ENCODE data around the gene PKP4.

PKP4 gene

DNA sequence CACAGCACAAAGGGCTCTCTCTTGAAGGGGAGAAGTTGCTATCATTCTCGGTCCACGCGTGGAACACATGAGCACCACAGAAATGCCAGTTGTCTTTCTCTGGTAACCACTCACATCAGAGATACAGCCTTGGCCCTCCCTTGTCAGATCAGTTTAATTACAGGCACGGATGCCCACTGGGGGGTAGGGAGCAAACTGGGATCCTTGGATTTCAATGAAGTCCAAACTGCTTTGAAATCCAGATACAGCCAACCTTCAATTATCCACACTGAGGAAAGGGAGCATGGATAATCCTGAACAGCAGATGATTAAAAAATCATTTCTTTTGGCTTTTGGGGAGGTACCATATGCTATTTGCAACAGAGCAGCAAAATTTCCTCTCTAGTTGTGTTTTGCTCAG, 274.6 kb downstream of the PKP4 start:
- TF ChIP-seq, protein P1, sequence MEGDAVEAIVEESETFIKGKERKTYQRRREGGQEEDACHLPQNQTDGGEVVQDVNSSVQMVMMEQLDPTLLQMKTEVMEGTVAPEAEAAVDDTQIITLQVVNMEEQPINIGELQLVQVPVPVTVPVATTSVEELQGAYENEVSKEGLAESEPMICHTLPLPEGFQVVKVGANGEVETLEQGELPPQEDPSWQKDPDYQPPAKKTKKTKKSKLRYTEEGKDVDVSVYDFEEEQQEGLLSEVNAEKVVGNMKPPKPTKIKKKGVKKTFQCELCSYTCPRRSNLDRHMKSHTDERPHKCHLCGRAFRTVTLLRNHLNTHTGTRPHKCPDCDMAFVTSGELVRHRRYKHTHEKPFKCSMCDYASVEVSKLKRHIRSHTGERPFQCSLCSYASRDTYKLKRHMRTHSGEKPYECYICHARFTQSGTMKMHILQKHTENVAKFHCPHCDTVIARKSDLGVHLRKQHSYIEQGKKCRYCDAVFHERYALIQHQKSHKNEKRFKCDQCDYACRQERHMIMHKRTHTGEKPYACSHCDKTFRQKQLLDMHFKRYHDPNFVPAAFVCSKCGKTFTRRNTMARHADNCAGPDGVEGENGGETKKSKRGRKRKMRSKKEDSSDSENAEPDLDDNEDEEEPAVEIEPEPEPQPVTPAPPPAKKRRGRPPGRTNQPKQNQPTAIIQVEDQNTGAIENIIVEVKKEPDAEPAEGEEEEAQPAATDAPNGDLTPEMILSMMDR (IDR thresholded peaks at IDR 0.05; ENCODE audit: low read depth, low read length) = no peak
- H3K27me3 ChIP-seq (ENCODE audit: insufficient read depth, low read depth, severe bottlenecking) = no peaks in the 10 kb centered on the region
- DNase-seq = no peak

More for the DNA sequence above, 274.6 kb downstream of the PKP4 start:
- Histone ChIP-seq H3K27ac (peak overlapping the region; percentile 62), H3K36me3 (no peaks in the 10 kb centered on the region), H3K4me3 (ENCODE audit: low read depth, low read length) (no peak overlapping the region), H3K9me3 (ENCODE audit: severe bottlenecking) (no peaks in the 10 kb centered on the region)

Data from WERI-Rb-1 (cell line).